Breast epithelium (tissue), 4 donors: ENCODE data around the gene PCSK2. TPM values are rescaled to one million over a fixed set of nuclear protein-coding genes. Genes with fewer than 3 reads are reported as not detected.

Source experiments
- DNase-seq, 2 donors: peaks; one replicate each; pipeline ENCODE4 v3.0.0-alpha.2; 2019; ENCODE audit warnings: low spot score in 2 of 2
- H3K27ac ChIP-seq, 2 donors: fragments of 200-600 bp; sonication (generic) in 1 of 2; one replicate each; pipeline ENCODE4 v1.5.1; 2016 to 2019; ENCODE audit warnings: mild to moderate bottlenecking in 1 of 2
- H3K27me3 ChIP-seq, 2 donors: fragments of 200-600 bp; sonication (generic) in 1 of 2; one replicate each; pipeline versions ENCODE4 v1.5.1 to v1.6.0; 2017 to 2019; ENCODE audit warnings: control low read depth in 1 of 2, mild to moderate bottlenecking in 1 of 2
- H3K36me3 ChIP-seq: fragments of 200-600 bp; one replicate; pipeline ENCODE4 v1.5.1; 2019
- H3K4me1 ChIP-seq, 2 donors: fragments of 200-600 bp; sonication (generic); one replicate each; pipeline ENCODE4 v1.5.1; 2016 to 2019; ENCODE audit warnings: control low read depth in 1 of 2
- H3K4me3 ChIP-seq, 3 donors: fragments of 200-600 bp; sonication (generic); 1 replicate in 2 of 3; 2 replicates in 1 of 3; pipeline ENCODE4 v1.5.1; 2016 to 2019; ENCODE audit warnings: mild to moderate bottlenecking in 3 of 3, moderate library complexity in 2 of 3
- H3K9me3 ChIP-seq, 2 donors: fragments of 200-600 bp; sonication (generic) in 1 of 2; one replicate each; pipeline ENCODE4 v1.5.1; 2016 to 2019; ENCODE audit warnings: control low read depth in 1 of 2
- POLR2A ChIP-seq: fragments of 450-650 bp; IDR thresholded peaks from one replicate; pipeline ENCODE4 v1.6.1; 2016; ENCODE audit warnings: antibody characterized with exemption, mild to moderate bottlenecking, moderate library complexity
- POLR2AphosphoS5 ChIP-seq, 3 donors: sonication (generic); formaldehyde crosslinking; IDR thresholded peaks; one replicate each; pipeline ENCODE4 v1.6.1; 2017; ENCODE audit warnings: antibody characterized with exemption in 3 of 3
- intact Hi-C: fragments of 100-400 bp; cut with DNase I; formaldehyde crosslinking; loops from one replicate; pipeline ENCODE4 v1.15.1; 2023; ENCODE audit warnings: low total_unique reads
- total RNA-seq, 3 donors: library from RNA; depleted of rRNA; stranded (reverse); fragments of >200 nt; gene quantifications; one replicate each; pipeline ENCODE4 v1.1.0, GENCODE V29; 2016
- TF ChIP-seq, protein P1 (sequence below), 3 donors: fragments of 450-650 bp; IDR thresholded peaks; one replicate each; pipeline ENCODE4 v1.5.1; 2016 to 2017; ENCODE audit warnings: antibody characterized with exemption in 3 of 3, mild to moderate bottlenecking in 3 of 3, moderate library complexity in 3 of 3

The PCSK2 gene
- total RNA-seq, 3 donors from 2014 or later, result 0.16 TPM; not detected in 2

DNA sequence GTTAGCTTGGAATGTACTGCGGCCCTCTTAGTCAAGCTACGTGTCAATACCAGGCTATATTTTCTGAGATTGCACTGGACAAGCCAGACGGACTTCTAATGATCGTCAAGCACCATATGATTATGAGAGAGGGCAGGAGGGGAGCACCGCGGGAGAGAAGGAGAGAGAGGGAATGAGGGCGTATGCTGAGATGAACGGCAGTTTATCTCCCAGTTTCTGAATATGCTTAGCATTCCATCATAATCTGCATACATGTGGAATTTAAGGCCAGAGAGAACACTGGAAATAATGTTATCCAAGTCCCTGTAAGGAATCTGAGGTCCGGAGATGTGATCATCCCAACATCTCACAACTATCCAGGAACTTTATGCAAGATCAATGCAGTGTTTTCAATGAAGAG is 244.1 kb downstream of the PCSK2 start:
- Histone ChIP-seq H3K36me3 (no peaks in the 10 kb centered on the region), H3K4me3 (no peak overlapping the region), H3K4me1 (no peaks in the 10 kb centered on the region), H3K27me3 (no peaks in the 10 kb centered on the region), H3K27ac (no peak overlapping the region), H3K9me3 (no peaks in the 10 kb centered on the region)
- intact Hi-C loops, result no loop called here
- no peak for TF ChIP-seq POLR2A
- no peak for TF ChIP-seq POLR2AphosphoS5 (IDR thresholded peaks at IDR 0.05)
- TF ChIP-seq, protein P1, sequence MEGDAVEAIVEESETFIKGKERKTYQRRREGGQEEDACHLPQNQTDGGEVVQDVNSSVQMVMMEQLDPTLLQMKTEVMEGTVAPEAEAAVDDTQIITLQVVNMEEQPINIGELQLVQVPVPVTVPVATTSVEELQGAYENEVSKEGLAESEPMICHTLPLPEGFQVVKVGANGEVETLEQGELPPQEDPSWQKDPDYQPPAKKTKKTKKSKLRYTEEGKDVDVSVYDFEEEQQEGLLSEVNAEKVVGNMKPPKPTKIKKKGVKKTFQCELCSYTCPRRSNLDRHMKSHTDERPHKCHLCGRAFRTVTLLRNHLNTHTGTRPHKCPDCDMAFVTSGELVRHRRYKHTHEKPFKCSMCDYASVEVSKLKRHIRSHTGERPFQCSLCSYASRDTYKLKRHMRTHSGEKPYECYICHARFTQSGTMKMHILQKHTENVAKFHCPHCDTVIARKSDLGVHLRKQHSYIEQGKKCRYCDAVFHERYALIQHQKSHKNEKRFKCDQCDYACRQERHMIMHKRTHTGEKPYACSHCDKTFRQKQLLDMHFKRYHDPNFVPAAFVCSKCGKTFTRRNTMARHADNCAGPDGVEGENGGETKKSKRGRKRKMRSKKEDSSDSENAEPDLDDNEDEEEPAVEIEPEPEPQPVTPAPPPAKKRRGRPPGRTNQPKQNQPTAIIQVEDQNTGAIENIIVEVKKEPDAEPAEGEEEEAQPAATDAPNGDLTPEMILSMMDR (IDR thresholded peaks at IDR 0.05), result no peak
- DNase-seq, result no peak

DNA sequence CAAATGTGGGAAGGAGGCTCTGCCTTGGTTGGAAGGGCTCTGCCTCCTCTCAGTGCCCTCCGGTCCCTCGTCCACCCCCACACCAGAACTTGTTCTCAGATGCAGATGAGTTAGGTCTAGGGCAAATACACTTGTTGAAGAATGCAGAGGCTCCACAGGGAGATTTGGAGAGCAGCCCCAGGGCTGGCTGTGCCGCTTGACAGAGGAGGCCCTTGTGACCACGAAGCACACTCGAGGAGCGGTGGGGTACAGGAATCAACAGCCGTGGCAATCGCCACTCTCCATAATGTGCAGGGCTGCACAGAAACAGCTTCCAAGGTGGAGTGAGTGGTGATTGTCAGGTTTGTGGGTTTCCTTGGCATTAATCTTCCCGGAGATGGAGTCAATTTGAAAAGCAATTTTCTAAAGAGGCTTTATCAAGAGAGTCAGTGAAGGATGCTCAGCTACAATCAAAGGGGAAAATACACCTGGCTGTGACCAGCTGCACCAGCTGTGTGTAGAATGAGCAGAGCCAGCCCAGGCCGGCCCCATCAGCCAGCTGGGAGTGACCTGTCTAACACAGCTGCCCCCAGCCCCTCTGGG is 244.9 kb downstream of the PCSK2 start:
- DNase-seq, result no peak
- no peaks in the 10 kb centered on the region for H3K4me1 ChIP-seq
- TF ChIP-seq POLR2AphosphoS5 (IDR thresholded peaks at IDR 0.05) (no peak), POLR2A (no peak)
- TF ChIP-seq, protein P1 (IDR thresholded peaks at IDR 0.05), result no peak
- intact Hi-C loops, result no loop called here
- H3K27me3 ChIP-seq, result no peaks in the 10 kb centered on the region
- no peaks in the 10 kb centered on the region for H3K36me3 ChIP-seq
- no peak overlapping the region for H3K4me3 ChIP-seq
- no peak overlapping the region for H3K27ac ChIP-seq
- H3K9me3 ChIP-seq, result no peaks in the 10 kb centered on the region

DNA sequence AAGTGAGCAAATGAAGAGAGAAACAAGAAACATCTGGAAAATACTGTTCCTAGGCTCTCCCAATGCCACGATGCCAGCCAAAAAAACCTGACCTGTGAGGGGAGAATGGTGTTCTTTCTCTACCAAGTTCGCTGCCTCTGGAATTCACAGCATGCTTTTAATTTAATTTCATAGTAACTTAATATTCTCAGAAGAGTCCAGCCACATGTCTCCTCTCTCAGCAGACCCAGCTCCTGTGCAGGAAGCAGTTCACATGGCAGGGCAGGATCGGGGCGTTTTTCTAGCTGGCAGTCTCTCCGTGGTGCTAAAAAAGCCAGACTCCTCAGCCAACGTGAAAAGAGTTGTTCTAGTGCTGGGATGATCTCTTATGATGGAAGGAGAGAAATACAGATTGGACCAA is 246.8 kb downstream of the PCSK2 start:
- intact Hi-C loops, result no loop called here
- TF ChIP-seq, protein P1 (IDR thresholded peaks at IDR 0.05), result no peak
- TF ChIP-seq POLR2AphosphoS5 (IDR thresholded peaks at IDR 0.05) (no peak), POLR2A (no peak)
- Histone ChIP-seq H3K4me1 (no peaks in the 10 kb centered on the region), H3K27ac (no peak overlapping the region), H3K9me3 (no peaks in the 10 kb centered on the region), H3K27me3 (no peaks in the 10 kb centered on the region), H3K36me3 (no peaks in the 10 kb centered on the region), H3K4me3 (no peak overlapping the region)
- DNase-seq, result no peak

DNA sequence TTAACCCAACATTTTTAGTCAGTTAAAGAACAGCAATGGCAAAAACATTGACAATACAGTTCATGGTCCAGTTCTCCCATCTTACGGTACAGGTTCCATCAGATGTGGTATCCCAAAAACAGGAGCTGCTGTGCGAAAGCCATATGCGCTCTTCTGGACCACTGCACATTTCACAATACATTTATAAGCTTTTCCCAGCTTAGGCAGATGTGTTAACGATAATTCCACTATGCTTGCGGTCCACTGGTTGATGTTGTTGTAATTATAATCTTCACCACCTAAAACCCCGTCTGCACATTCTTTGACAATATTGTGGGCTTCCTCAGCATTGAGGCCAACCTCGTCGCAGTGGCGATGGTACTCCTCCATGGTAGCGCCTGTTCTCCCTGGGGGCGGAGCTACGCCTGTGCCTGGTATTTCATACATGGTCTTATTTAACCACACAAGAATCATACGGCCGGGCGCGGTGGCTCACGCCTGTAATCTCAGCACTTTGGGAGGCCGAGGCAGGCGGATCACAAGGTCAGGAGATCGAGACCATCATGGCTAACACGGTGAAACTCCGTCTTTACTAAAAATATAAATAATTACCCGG is 252.3 kb downstream of the PCSK2 start:
- no peak overlapping the region for H3K27ac ChIP-seq
- no peak overlapping the region for H3K4me3 ChIP-seq
- TF ChIP-seq, protein P1 (IDR thresholded peaks at IDR 0.05), result no peak
- TF ChIP-seq POLR2A, result no peak
- no peak for TF ChIP-seq POLR2AphosphoS5 (IDR thresholded peaks at IDR 0.05)
- peaks cover 0 to 7% of the 10 kb centered on the region in 2 donors for H3K27me3 ChIP-seq
- H3K4me1 ChIP-seq, result no peaks in the 10 kb centered on the region
- H3K36me3 ChIP-seq, result no peaks in the 10 kb centered on the region
- intact Hi-C loops, result no loop called here
- no peak for DNase-seq
- no peaks in the 10 kb centered on the region for H3K9me3 ChIP-seq

DNA sequence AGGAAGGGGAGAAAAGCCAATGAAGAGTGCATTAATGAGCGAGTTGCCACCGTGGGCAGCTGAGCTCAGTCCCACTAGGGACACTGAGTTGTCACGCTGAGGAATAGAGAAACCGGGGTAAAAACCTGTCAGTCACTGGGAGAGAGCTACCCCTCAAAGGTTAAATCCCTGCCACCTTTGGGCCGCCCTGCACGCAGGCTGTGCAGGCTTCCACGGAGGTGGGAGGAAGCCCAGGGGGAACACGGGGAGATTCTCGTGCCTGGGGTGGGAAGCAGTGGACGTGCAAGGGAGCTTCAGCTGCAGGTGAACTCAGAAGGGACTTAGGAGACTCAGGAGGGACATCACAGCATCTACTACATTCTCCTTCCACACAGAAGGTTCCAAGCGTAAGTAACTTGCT is 253.9 kb downstream of the PCSK2 start:
- no peak overlapping the region for H3K4me3 ChIP-seq
- DNase-seq, result no peak
- H3K27me3 ChIP-seq, result peaks cover 0 to 7% of the 10 kb centered on the region in 2 donors
- no peaks in the 10 kb centered on the region for H3K36me3 ChIP-seq
- no peak overlapping the region for H3K27ac ChIP-seq
- H3K9me3 ChIP-seq, result no peaks in the 10 kb centered on the region
- H3K4me1 ChIP-seq, result no peaks in the 10 kb centered on the region
- intact Hi-C loops, result no loop called here
- TF ChIP-seq POLR2A (no peak), POLR2AphosphoS5 (IDR thresholded peaks at IDR 0.05) (no peak)
- TF ChIP-seq, protein P1 (IDR thresholded peaks at IDR 0.05), result no peak
